HG03108 (cell line): ENCODE measurements around the gene MDH1.
A peak's percentile ranks its signal among the peaks of the same experiment; 100 is the strongest.

Experiments
- ATAC-seq: cut with Tn5 transposase; IDR thresholded peaks from one replicate; pipeline ENCODE4 v1.9.1; 2021; ENCODE audit warnings: moderate library complexity; ENCODE audit not compliant: unreplicated experiment

MDH1 gene

DNA sequence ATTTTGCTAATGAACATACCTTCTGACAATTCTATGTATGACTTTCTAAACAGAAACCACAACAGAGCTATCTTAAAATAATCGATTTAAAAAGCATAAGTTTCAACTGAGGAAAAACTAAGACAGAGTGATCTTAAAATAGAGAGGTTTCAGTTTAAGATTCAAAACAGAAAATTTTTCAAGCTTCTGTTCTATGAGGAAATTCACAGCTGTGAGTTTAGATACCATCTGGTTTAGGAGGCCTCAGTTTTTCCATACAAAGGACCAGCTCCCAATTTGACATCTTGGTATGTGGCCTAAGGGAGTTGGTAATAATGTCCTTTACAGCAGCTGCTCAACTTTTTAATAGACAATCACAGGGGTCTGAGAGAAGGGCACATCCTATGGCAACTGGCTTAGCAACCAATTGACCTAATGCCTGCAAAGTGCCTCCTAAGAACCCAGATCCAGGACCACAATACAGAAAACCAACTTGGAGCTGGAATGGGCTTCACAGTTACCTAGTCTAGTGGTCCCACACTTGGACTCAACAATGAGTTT, 39.7 kb downstream of the MDH1 start:
- no peak for ATAC-seq

DNA sequence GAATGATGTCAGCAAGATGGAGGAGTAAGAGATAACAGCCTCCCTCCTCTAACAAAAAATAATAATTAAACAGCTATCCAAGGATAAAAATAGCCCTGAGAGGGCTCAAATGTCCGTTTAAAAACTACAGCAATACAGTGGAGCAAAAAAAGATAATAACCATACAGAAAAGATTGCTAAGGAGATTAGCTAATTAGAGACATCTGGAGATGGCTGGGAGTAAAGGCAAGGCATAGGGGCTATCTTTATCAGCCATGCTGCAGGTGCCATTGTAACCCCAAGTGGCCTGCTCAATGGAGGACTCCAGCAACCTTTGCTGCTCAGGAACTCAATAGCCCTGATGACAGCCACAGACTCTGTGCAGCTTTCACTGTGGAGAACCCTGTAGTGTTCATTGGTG, 42.7 kb downstream of the MDH1 start:
- no peak for ATAC-seq

DNA sequence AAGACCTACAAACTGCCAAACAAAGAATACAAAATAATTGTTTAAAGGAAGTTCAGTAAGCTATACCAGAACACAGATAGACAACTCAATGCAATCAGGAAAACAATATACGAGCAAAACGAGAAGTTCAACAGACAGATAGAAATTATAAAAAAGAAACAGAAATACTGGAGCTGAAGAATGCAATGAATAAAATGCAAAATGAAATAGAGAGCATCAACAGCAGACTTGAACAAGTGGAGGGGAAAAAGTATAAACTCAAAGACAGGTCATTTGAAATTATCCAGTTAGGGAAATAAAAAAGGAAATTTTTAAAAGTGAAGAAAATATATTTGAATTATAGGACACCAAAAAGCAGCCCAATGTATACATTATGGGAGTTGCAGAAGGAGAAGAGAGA, 43.6 kb downstream of the MDH1 start:
- ATAC-seq = no peak

DNA sequence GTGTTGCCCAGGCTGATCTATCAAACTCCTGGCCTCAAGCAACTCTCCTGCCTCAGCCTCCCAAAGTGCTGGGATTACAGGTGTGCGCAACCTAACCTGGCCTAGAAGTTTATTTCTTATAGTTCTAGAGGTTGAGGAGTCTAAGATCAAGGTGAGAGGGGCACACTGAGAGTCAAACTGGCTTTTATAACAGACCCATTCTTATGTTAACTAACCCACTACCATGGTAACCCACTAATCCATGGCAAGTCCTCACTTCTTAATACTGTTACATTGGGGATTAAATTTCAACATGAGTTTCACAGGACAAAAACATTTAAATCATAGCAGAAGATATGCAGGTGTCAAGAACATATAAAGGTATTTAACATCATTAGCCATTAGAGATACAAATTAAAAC, 50.6 kb downstream of the MDH1 start:
- ATAC-seq = no peak

DNA sequence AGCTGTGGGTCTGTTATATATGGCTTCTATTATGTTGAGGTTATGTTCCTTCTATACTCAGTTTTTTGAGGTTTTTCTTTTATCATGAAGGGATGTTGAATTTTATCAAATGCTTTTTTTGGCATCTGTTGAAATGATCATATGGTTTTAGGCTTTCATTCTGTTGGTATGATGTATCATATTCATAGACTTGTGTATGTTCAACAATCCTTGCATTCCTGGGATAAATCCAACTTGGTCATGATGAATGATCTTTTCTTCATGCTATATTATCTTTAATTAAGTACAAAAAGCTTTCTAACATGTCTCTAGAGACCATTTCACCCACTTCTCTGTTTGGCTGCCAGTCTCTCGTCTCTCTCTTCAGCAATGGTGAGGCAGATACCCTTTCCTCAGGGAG, 54.2 kb downstream of the MDH1 start:
- ATAC-seq = no peak

DNA sequence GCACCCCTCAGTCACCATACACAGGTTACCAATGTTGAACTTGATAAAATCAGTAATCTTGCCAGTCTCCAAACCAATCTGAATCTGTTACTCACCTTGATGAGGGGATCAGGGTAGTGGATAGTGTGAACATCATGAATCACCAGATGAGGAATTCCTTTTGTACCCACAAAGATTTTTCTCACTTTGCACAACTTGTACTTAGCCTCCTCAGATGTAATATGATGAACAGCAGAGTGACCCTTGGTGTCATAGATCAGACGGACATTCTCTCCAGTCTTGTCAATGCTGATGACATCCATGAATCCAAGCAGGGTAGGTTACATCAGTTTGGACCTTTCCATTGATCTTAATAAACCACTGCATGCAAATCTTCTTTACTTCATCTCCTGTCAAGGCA, 54.7 kb downstream of the MDH1 start:
- no peak for ATAC-seq

DNA sequence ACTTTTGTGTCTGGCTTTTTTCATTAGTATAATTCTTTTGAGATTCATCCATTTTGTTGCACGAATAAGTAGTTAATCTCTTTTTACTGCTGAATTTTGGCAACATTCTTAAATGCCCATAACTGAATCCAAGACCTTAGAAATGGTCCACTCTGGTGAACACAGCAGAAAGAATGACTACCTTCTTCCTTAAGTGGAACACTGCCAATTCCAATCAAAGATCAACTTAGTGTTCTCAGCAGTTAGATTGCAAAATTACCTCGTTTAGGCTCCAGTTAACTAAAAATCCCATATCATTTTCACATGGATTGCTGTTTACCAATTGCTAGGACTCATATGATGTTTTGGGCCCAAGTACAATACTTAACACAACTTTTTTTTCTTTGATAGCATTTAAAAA, 59.9 kb downstream of the MDH1 start:
- ATAC-seq = no peak

DNA sequence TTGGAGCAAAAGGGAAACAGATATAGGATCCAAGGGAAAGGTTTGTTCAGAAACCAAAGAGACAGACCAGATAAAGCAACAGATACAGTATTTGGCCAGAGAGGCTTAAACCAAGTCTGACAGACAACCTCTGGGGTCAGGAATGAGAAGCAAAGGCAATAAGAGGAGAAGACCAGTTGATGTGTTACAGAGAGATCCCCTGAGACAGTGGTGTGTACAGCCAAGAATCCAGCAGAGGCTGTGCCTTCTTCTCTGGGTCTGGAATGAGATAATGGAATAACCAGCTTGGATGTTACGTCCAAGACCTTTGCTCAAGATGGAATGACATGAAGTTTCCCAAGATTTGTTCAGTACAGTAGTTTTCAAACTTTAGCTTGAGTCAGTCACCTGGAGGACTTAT, 61.1 kb downstream of the MDH1 start:
- ATAC-seq = no peak

DNA sequence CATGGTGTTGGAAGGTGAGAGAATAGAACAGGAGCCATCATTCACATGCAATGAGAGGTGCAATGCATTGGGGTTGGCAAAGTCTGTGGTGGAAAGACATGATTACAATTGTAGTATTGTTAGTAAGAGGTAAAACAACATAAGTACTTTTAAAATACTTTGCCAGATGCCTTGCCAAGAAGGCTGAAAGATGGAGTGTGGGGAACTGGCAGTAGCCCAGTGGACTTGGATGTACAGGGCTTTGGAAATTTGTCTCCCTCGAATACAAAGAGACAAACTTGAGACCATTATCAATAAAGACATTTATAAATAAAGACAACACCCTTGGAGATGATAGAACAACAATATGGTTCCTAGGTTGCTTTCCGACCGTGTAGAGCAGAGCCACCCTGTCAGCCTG, 62.0 kb downstream of the MDH1 start:
- ATAC-seq = no peak

DNA sequence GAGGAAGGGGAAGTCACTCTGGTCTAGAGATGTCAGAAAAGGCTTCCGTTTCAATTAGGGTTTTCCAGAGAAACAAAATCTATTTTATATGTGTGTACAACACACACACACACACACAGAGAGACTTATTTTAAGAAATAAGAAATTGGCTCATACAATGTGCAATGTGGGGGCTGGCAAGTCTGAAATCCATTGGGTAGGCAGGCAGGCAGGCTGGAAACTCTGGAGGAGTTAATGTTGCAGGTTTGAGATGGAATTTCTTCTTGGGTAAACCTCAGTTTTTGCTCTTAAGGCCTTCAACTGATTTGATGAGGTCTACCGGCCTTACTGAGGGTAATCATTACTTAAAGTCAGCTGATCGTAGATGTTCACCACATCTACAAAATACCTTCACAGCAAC, 62.6 kb downstream of the MDH1 start:
- ATAC-seq = no peak

DNA sequence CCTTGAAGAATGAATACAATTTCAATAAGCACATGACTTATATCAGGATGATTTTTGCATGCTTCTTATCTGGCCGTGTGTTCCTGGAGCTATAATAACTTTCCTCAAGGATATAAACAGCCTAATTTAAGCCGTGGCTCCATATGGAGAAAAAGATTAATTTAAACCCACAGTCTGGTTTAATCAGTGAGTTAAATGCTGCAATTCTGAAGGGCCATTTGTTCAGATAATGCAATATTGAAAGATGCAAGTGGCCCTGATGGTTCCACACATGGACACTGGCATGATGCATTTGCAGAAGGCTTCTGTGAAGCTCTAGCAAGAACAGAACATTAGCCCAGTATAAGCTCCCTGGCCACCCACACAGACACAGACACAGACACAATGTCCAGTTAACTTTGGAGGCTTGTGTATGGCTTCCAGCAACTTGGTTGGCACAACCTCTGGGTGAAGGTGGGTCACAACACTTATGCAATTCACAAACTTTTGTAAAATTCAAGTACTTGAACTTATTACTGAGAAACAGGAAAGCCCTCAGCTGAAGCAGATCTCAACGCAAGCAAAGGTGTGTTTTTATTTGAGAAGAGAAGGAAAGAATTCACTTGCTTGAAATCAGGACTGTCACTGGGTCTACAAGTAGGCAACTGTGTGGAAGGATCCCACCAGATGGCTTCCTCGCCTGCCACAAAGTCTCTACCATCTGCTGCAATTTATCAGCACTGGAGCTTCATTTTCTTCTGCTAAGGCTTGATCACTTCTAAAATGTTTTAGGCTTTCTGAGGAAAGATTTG, 63.3 kb downstream of the MDH1 start:
- no peak for ATAC-seq

DNA sequence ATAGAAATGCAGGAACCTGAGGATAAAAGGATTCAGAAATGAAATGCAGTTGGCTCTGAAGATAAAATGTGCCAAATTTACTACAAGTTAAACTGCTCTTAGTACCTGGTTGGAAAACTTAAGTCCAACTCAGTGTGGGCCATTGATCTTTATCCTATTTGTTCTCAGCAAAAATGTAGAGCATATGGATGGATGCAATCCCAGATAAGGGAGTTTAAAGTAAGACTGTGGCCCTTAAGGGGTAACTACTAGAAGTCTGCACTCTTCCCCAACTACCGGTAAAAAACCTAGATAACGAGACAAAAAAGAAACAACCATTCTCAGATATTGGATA, 63.9 kb downstream of the MDH1 start:
- ATAC-seq = no peak

DNA sequence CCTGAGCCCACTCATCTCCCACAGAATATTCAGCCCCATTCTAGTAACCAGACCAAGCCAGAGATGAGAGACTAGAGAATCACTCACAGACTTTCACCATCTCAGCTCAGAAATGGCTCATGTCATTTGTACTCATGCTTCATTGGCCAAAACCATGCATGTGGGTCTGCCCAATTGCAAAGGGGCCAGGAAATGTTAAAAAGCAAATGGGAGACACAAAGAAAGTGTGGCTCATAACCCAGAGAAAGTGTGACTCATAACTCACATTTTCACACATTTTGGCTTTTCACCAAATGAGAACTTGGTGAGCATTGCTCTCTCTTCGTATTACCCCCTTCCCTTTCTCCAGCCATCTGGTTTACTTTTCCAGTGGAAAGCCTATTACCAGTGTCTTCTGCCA, 66.2 kb downstream of the MDH1 start:
- peak; percentile 47 for ATAC-seq
